RWPE2 (cell line): ENCODE data around the gene CNOT10.

Experiments
- ATAC-seq: fragments of 200-7000 bp; cut with Tn5 transposase; 3 replicates; pipeline ENCODE4 v1.9.1; 2021; ENCODE audit warnings: low read depth
- DNase-seq: peaks from one replicate; pipeline ENCODE4 v3.0.0-alpha.2; 2020; ENCODE audit warnings: low spot score
- H3K27ac ChIP-seq: fragments of 450-650 bp; 2 replicates; pipeline ENCODE4 v1.5.1; 2017; ENCODE audit warnings: mild to moderate bottlenecking; ENCODE audit not compliant: poor library complexity, severe bottlenecking
- H3K27me3 ChIP-seq: fragments of 250-450 bp; sonication (Bioruptor Pico); 2 replicates; pipeline ENCODE4 v1.5.1; 2021; ENCODE audit warnings: mild to moderate bottlenecking, moderate library complexity; ENCODE audit not compliant: insufficient read depth, poor library complexity, severe bottlenecking
- H3K36me3 ChIP-seq: fragments of 250-450 bp; sonication (Bioruptor Pico); 2 replicates; pipeline ENCODE4 v1.5.1; 2020; ENCODE audit warnings: low read depth, mild to moderate bottlenecking, moderate library complexity
- H3K4me1 ChIP-seq: fragments of 250-450 bp; sonication (Bioruptor Pico); 2 replicates; pipeline ENCODE4 v1.5.1; 2021; ENCODE audit warnings: mild to moderate bottlenecking, moderate library complexity; ENCODE audit not compliant: insufficient read depth, poor library complexity, severe bottlenecking
- H3K4me3 ChIP-seq: fragments of 250-450 bp; sonication (Bioruptor Pico); 2 replicates; pipeline ENCODE4 v1.5.1; 2021; ENCODE audit warnings: mild to moderate bottlenecking, moderate library complexity; ENCODE audit not compliant: severe bottlenecking
- H3K9me3 ChIP-seq: fragments of 250-450 bp; sonication (Bioruptor Pico); 2 replicates; pipeline ENCODE4 v1.5.1; 2021; ENCODE audit warnings: mild to moderate bottlenecking, moderate library complexity; ENCODE audit not compliant: severe bottlenecking
- TF ChIP-seq, protein P1 (sequence below): fragments of 450-650 bp; IDR thresholded peaks from one replicate; pipeline ENCODE4 v1.5.1; 2017; ENCODE audit warnings: mild to moderate bottlenecking, moderate library complexity; ENCODE audit not compliant: poor library complexity, severe bottlenecking

CNOT10 gene

DNA sequence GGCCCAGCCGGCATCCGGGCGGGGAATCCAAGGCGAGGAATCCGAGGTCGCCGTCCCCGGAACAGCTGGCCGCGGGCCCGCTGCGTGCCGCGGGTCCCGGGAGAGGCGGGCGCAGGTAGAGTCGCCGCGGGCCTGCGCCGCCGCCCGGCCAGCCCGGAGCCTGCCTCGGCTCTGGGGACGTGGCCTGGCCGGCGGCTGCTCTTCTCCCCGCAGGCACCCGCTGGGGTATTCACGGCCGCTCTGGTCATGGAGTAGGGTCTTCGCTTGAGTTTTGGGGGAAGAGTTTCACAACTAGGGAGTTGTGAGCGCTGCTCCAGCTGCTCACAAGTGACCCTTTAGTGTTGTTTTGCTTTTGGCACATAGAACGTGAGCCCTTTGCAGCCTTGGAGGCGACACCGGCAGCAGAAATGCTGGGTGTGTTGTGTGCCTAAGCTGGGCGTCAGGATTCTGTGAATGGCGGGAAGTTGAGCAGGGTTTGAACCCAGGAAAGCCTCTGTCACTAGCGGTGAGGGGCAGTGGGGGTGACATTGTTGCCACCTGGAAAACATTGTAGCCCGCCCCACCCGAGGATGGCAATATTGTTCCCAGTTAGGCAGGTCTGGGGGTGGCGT is 136.8 kb downstream of the CNOT10 start:
- ATAC-seq = no peak
- Histone ChIP-seq H3K9me3 (no peaks in the 10 kb centered on the region), H3K4me1 (no peaks in the 10 kb centered on the region), H3K27me3 (peaks cover 58% of the 10 kb centered on the region), H3K36me3 (no peaks in the 10 kb centered on the region), H3K27ac (no peak overlapping the region), H3K4me3 (no peak overlapping the region)
- TF ChIP-seq, protein P1, sequence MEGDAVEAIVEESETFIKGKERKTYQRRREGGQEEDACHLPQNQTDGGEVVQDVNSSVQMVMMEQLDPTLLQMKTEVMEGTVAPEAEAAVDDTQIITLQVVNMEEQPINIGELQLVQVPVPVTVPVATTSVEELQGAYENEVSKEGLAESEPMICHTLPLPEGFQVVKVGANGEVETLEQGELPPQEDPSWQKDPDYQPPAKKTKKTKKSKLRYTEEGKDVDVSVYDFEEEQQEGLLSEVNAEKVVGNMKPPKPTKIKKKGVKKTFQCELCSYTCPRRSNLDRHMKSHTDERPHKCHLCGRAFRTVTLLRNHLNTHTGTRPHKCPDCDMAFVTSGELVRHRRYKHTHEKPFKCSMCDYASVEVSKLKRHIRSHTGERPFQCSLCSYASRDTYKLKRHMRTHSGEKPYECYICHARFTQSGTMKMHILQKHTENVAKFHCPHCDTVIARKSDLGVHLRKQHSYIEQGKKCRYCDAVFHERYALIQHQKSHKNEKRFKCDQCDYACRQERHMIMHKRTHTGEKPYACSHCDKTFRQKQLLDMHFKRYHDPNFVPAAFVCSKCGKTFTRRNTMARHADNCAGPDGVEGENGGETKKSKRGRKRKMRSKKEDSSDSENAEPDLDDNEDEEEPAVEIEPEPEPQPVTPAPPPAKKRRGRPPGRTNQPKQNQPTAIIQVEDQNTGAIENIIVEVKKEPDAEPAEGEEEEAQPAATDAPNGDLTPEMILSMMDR = no peak
- DNase-seq = no peak

DNA sequence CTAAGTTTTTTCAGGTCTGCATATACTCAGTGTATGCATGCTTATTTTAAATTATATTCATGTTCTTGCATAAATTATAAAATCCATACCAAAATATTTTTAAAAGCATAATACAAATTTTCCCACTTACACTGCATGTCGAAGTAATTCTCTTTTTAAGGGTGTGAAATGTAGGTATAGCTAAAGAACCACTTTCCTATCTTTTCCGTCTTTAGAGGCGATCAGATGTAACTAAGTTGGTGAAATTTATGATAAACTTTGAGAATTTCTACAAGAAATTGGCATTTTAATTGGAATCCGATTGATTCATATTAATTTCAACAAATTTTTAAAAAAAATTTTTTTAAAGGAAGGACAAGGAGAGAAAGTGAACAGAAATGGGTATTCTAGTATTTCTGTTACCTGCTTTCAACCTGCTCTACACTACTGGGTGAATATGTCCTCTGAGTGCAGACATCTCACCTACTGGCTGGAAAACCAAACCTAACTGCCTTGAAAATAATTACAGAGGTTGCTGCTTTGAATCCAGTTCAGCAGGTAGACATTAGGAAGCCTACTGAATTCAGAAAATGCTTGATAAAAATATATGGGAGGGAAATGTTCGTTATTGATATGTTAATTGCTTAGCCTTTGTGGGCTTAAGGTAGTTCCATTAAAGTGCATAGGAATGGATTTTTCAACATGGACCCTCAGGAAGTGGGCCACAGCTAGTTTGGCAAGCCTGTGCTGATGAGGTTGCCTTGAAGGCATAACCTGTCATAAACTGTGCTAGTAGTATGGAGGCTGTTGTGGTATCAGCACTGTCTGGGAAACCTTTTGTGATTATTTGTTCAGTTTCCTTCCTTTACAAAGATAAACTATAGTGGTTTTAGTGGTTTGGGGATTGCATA is 137.9 kb downstream of the CNOT10 start:
- H3K27ac ChIP-seq = no peak overlapping the region
- H3K4me1 ChIP-seq = no peaks in the 10 kb centered on the region
- no peak for DNase-seq
- peaks cover 49% of the 10 kb centered on the region for H3K27me3 ChIP-seq
- H3K9me3 ChIP-seq = no peaks in the 10 kb centered on the region
- ATAC-seq = no peak
- TF ChIP-seq, protein P1 = no peak
- H3K36me3 ChIP-seq = no peaks in the 10 kb centered on the region
- H3K4me3 ChIP-seq = no peak overlapping the region
